GM21367 (cell line): Measurements from ENCODE around the gene MYBBP1A.

ENCODE experiments used
- ATAC-seq: cut with Tn5 transposase; IDR thresholded peaks from one replicate; pipeline ENCODE4 v1.9.1; 2021; ENCODE audit not compliant: unreplicated experiment

MYBBP1A gene

DNA sequence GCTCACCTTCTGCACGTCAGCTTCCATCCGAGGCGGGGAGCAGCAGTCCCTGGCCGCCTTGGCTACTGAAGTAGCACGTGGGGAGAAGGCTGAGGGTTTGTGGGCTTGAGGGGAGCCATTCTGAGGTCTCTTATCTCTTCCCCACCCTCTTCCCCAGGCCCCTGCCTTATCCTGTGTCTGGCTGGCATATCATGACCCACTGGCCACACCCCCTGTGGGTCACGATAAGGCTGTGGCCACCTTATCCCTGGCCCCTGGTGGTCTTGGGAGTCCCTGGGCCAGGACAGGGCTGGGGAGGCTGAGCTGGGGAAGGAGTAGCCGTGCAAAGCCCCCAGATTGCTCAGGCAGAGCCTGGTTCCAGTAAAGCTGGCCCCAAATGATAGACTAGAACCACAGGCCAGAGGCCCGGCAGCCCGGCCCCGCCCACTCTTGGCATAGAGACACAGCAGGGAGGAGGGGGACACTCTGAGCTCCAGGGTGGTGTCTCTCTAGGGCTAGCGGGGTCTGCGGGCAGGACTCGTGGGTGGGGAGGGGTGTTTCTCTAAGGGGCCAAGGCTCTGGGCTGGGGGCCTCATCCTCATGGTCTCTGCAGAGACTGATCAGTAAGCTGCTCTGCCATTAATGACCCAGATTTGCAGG is 48.9 kb downstream of the MYBBP1A start:
- no peak for ATAC-seq

DNA sequence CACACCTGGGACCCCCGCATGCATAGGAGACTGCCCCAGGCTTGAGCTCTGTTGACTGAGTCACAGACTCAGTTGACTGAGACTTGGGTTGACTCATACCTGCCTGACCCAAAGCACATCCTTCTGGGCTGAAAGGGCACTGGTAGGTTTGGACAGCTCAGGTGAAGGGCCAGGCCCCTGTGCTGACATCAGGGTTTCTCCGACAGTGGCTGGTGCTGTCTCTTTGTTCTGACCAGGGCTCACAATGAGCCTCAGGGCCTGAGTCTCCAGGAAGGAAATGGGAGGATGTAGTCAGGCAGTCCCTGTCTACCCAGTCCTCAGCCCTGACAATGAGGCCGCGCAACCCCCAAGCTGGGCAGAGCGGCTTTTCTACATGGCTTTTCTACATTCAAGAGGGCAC is 50.0 kb downstream of the MYBBP1A start:
- ATAC-seq = no peak

DNA sequence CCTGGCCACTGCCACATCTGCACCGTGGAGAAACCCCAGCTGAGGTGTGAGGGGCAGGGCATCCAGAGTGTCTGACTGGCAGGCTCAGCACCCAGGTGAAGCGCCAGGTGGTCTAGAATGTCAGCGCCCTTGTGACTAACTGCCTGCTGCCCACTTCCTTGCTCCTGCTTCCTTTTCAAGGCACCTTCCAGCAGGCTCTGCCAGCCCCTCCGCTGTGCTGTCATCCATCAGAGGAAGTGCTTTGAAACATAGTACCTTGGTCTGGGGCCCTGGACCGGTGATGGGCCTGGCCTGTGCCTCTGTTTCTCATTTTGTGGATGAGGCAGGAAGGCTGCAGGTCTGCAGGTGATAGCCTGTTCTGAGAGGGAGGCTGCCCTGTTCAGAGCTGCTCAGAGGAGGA is 51.0 kb downstream of the MYBBP1A start:
- ATAC-seq = no peak

DNA sequence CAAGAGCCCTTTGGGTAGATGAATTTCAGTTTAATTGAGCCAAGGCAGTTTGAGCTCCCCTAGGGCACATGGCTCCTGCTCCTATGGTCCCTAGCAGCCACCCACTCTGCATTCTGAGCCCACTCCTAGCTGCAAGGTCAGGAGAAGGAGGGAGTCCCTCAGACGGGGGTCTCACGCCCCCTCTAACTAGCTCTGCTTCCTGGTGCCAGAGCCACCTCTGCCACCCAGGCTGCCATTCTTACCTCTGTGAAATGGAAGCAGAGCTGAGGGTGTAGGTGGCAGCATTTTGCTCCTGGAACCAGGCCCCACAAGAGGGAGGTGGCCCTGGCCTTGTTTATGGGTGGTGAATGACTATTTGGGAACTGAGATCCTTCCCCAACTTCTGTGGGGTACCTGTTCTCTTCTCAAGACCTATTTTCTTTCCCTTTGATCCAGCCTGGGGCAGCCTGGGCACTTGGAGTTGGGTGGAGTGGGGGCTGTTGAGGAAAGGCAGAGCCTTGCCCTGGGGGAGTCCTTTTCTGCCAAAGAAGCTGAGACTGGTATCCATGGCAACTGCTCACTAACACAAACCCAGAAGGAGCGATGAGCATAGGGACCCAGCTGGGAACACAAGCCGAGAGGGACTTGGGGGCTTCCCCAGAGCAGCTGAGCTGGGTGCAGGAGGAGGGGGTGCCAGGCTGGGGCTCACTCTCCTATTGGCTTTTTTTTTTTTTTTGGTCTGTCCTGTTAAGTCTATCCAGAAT is 51.7 kb downstream of the MYBBP1A start:
- ATAC-seq = no peak

DNA sequence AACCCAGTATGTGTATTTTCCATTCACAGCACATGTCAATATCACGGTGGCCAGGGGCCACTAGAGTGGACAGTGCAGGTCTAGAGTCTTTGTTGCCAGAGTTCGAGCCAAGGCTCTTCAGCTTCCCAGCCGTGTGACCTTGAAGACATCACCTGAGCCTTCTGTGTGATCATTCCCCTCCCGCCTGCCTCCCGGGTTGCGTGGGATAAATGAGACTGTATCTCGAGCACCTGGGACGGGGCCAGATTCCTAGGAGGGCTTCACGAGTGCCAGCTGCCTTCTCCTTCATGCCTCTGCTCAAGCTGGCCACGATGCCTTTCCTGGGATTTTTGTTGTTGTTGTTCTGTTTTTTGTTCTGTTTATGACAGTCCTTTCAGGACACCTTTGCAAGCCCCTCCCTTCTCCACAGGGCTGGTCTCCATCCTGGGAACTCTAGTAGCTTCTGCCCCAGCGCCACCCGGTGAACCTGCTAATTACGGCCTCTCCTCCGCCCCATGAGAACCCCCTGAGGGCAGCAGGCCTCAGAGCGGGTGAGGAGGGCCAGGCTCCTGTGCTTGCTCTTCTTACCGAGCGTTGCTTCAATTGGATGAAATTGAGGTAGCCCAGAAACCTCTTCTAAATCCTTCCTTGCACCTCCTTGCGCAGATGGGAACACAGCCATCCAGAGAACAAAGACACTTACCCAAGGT is 52.6 kb downstream of the MYBBP1A start:
- ATAC-seq = no peak

DNA sequence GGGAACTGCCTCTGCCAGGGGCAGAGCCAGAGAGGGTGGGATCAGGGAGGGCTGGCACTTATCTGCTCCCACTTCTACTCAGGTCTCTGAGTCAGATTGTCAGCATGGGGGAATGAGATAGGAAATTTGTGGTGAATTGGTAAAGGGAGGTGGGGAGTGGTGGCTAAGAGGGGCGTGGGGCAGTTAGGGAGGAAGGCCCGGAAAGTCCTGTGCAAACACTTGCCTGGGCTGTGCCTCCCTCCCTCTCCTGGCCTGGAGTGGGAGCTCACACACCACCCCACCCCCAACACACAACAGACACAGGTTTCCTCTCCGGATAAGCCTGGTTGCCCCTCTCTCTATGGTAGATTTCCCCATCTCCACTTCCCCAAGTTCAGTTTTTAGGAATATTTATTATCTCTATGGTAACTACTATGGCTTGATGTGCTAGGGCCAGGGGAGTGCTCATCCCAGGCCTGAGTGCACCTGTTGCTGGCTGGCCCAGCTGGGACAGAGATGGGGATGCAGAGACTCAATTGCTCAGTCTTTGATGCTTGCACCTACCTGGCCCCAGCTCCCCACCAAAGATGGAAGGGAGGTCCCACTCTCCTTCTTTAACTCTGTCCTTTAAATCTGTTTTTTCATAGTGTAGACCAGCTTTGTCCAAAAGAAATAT is 53.8 kb downstream of the MYBBP1A start:
- ATAC-seq = no peak

DNA sequence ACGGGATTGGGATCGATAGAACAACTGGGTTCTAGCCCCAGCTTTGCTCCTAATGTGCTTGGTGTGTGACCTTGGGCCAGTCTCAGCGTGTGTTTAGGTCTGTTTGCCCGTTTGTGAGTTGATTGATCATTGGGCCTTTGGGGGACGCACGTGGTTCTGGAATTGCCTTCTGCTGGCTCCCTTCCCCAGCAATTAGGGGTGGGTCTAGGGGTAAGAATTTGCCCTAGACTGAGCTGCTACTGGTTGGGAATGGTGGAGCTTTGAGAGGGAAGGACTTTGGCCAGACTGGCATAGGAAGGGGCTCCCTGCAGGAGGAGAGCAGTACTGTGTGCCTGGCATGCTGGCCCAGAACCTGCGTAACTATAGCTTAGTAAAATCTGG is 55.0 kb downstream of the MYBBP1A start:
- no peak for ATAC-seq

DNA sequence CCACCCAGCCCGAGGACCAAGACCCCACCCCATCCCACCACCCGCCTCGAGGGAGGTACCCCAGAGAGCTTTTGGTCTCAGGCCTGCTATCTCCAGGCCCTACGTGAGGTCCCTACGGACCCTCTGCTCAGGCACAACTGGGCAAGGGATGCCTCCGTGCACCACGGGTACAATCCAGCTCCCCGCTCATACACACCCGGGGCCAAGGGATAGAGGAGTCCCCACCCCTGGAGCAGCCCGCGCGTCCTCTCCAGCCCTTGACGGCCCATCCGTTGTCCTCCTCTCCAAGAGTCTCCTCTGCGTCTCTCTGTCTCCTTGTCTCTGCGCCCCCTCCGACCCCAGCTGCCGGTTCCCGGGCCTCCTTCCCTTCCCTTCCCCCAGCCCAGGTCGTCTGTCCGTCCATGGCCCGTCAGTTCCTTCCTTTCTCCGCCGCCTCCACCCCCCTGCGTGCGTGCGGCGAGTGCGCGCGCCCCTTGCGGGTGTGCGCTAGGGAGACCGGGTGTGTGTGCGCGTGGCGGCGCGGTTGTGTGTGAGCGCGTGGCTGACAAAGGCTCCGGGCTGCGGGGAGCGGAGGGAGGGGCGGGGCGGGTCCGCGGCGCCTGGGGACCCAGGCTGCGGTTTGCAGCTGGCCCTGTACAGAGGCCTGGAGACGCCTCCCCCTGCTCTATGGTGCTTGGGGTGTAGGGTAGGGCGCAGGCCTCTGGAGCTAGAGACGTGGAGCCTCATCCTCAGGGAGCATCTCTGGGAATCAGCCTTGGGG is 55.6 kb downstream of the MYBBP1A start:
- no peak for ATAC-seq

DNA sequence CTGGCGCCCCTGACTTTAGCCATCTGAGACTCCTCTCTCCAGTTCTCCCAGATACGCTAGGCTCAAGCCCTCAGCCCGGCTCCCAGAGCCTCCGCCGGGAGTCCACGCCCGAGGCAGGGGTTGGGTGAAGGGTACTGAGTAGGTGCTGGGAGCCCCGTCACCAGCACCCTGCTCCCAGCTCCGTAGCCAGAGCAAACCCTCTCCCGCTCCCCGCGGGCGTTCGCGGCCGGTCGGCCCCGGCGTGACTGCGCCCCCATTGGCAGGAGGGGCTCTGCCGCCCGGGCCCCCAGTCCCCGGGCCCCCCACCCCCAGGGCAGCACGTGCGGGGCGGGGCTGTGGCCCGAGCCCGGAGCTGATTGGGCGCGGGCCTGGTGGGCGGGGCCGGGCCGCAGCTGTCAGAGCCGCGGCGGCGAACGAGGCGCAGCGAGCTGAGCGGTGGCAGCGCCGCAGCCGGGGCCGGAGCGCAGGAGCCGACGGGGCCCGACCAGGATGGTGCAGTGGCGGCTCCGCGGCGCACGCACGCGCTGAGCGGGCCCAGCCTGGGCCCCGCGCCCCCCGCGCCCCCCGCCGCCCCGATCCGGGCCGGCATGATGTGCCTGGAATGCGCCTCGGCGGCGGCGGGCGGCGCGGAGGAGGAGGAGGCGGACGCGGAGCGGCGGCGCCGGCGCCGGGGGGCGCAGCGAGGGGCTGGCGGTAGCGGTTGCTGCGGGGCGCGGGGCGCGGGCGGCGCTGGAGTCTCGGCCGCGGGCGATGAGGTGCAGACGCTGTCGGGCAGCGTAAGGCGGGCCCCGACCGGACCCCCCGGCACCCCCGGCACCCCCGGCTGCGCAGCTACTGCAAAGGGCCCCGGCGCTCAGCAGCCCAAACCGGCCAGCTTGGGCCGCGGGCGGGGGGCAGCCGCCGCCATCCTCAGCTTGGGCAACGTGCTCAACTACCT is 56.5 kb downstream of the MYBBP1A start, which contains the start of gene SPNS2:
SPNS2 (plus strand) TSS at position 421 of the 937 bp plus-strand sequence; CDS start at position 588, 167 bp downstream.
- no peak for ATAC-seq

DNA sequence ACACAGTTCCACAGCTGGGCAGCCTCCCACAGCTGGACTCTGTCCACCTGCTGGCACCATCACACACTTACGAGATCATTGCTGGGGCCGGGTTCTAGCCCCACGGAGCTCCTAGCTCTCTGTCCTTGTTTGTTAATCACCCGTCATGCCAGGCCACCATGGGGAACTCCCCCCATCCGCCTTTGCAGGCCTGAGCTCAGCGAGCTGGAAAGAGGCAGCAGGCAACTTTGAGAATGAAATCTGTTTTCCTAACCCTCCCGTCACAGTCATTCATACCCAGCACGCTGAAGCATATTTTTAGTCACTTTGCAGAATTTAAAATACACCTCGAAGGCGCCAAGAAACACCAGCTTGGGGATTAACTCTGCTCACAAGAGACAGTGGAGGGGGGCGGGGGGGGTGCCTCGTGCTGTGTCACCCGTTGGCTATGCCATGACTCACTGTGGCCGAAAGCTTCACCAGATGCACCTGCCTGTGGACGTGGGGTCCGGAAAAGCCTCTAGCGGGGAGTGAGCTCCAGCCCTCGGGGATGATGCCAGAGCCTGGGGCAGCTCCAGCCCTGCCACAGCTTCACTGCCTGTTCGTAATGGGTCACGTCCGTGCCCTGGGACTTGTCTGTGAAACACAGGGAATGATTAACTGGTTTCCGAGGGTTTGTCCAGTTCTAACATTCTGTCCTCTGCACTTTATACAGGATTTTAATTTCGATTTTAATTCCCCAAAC is 57.9 kb downstream of the MYBBP1A start:
- no peak for ATAC-seq

DNA sequence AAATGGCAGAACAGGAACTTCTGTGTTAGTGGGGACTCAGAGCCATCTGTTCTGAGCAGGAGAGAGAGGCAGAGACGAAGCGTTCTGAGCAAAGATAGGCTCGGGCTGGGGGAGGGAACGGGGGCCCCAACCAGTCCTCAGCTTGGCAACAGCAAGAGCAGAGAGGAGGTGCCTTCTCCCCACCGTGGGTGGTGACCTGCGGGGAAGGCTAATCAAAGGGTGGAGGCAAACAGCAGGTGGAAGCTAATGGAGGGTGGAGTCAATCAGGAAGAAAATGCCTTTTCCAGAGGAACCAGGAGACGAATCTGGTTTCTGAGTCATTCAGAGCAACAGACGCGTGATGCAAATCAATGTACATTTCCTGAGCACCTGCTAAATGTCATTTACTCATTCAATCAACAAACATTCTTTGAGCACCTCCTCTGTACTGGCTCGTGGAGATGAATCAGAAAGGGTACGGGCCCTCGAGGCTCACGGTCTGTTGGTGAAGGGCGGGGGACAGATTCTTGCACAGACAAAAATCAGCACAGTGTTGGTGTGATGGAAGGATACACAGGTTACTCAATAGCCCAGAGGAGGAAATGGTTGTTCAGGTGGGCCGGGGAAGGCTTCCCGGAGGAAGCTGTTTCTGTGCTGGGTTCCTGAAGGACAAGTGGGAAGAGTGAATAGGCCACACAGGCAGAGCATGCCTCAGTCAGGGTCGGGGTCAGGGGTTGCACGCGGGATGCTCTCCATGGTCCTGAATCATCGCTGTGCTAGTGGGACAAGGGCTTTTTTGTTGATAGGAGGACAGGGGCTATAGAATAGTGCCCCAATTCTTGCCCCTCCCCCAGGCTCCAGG is 62.2 kb downstream of the MYBBP1A start:
- no peak for ATAC-seq

DNA sequence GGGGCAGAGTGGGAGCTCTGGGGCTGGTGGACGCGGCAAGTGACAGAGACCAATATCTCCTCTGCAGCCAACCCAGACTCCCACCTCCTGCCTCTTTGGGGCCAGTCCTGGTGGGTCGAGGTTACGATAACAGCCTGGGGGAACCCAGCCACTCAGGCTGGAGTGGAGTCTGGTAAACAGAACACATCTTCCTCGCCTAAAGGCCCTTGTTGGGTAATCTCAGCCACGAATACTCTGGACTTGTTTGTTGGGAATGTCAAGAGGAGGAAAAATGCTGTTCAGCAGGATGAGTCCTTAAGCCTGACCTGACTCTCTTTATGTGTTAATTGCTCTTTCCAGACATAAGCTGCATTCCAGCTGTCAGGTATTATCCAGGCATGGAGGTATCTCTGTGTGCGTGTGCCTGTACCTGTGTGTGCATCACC is 64.5 kb downstream of the MYBBP1A start:
- ATAC-seq = no peak

DNA sequence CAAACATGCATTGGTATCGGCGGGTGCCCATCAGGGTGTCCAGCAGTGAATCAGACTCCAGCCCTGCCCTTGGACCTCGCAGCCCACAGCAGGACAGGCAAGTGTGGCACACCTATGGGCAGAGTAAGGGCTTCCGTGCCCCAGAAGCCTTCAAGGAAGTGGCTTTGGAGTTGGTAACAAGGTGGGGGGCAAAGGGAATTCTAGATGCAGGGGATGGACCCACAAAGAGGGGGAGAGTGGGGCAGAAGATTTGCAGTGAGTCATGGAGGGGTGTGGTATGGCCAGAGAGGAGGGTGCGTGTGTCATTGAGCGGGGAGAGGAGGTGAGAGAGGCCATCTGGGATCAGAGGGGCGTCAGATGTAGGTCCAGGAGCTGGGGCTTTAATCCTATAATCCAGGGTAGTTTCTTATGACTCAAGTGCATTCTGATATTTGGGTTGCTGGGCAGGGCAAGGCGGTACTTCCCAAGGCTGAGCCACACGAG is 65.0 kb downstream of the MYBBP1A start:
- no peak for ATAC-seq

DNA sequence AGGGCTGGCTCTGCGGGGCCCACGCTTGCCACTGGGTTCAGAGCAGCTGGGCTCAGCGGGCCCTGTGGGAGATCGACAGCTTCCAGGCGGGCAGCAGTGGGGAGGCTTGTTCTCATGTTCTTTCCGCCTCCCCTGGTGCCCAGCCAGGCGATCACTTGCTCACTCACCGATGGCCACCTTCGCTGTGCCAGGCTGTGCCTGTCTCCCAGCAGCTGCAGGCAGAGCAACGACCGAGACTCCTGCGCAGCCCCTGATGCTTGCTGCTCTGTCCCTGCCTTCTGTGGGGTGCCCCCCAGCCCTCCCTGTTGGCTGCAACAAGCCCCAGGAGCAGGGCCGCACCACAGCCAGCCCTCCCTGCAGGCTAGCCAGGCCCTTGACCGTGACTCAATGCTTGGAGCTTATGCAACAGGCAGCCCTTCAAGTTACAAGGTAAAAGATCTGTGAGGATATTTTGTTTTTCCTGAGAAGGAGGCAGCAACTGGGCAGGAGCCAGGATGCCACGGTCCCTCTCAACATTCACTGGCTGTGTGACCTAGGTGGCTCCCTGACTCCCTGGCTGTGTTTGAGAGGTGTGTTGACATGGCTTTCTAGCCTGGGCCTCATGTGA is 66.1 kb downstream of the MYBBP1A start:
- ATAC-seq = no peak
